Activated T-helper 1 cell treated with anti-CD3 and anti-CD28 coated beads, Interleukin-12 subunit alpha, Interleukin-12 subunit beta, Interleukin-2, Interleukin-4 antibody, amounts not matched to agents 30 ng/mL and 10 ng/mL and 1 ng/mL, durations not matched to agents 14 hours and 24 hours and 36 hours (primary cell): Measurements from ENCODE around the gene AJUBA. TPM values are rescaled to one million over a fixed set of nuclear protein-coding genes. Genes with fewer than 3 reads are reported as not detected.
A peak's percentile ranks its signal among the peaks of the same experiment; 100 is the strongest.

ENCODE experiments used
- DNase-seq: peaks from one replicate; pipeline ENCODE4 v3.0.0; 2021; ENCODE audit warnings: low spot score
- H3K27ac Mint-ChIP-seq: one replicate; pipeline ENCODE4 v1.8.0; 2021; ENCODE audit warnings: mild to moderate bottlenecking, mixed read lengths
- H3K27me3 Mint-ChIP-seq: one replicate; pipeline ENCODE4 v1.8.0; 2022; ENCODE audit warnings: mild to moderate bottlenecking, moderate library complexity, mixed read lengths; ENCODE audit not compliant: insufficient read depth
- H3K36me3 Mint-ChIP-seq: one replicate; pipeline ENCODE4 v1.8.0; 2021; ENCODE audit warnings: low read depth, mixed read lengths
- H3K4me1 Mint-ChIP-seq: one replicate; pipeline ENCODE4 v1.8.0; 2021; ENCODE audit warnings: low read depth, mixed read lengths
- H3K4me3 Mint-ChIP-seq: one replicate; pipeline ENCODE4 v1.8.0; 2021; ENCODE audit warnings: mild to moderate bottlenecking, moderate library complexity, mixed read lengths
- H3K9me3 Mint-ChIP-seq: one replicate; pipeline ENCODE4 v1.8.0; 2021; ENCODE audit warnings: mixed read lengths
- intact Hi-C: fragments of 100-400 bp; cut with micrococcal nuclease; formaldehyde crosslinking; loops from one replicate; pipeline ENCODE4 v1.15.1; 2024
- total RNA-seq: library from RNA; stranded (reverse); gene quantifications from 2 replicates; pipeline ENCODE4 v1.2.3, GENCODE V29; 2022

The AJUBA gene
- total RNA-seq, 1 donor from 2014 or later, result 2.7 TPM

- Mint-ChIP-seq H3K4me1 (peaks cover 17% of the 10 kb centered on the region), H3K27me3 (no peaks in the 10 kb centered on the region), H3K27ac (no peak overlapping the region), H3K9me3 (no peaks in the 10 kb centered on the region), H3K36me3 (peaks cover 5% of the 10 kb centered on the region), H3K4me3 (no peak overlapping the region)
- DNase-seq, result no peak
- intact Hi-C loops, result no loop called here
Observed at GRCh38 chr14:22932146-22932545, 50.2 kb downstream of the AJUBA start.

GRCh38 chr14:22929961-22930364 is 52.4 kb downstream of the AJUBA start:
- H3K4me3 Mint-ChIP-seq, result no peak overlapping the region
- no peaks in the 10 kb centered on the region for H3K9me3 Mint-ChIP-seq
- H3K4me1 Mint-ChIP-seq, result peaks cover 32% of the 10 kb centered on the region

GRCh38 chr14:22929104-22929960 is 53.0 kb downstream of the AJUBA start, which contains the start of gene PRMT5:
Gene PRMT5, minus strand, starts transcription at chr14:22929376. Its CDS starts 15 bp downstream, at chr14:22929361.
- H3K9me3 Mint-ChIP-seq, result no peaks in the 10 kb centered on the region
- H3K4me1 Mint-ChIP-seq, result peaks cover 32% of the 10 kb centered on the region
- peaks cover 26% of the 10 kb centered on the region for H3K36me3 Mint-ChIP-seq
- H3K27ac Mint-ChIP-seq, result no peak within 1 kb of the TSS
- no peak within 1 kb of the TSS for H3K4me3 Mint-ChIP-seq
- peak; percentile 95 for DNase-seq
- no peaks in the 10 kb centered on the region for H3K27me3 Mint-ChIP-seq
- intact Hi-C loops, result loop anchor here (1.0 kb wide), 9 partner anchors 10 to 392 kb away; partner anchors contain the start of genes ACIN1, C14orf119, HAUS4 and PABPN1

More at GRCh38 chr14:22929961-22930364, 52.4 kb downstream of the AJUBA start:
- Mint-ChIP-seq H3K36me3 (peaks cover 20% of the 10 kb centered on the region), H3K27me3 (no peaks in the 10 kb centered on the region), H3K27ac (no peak overlapping the region)
- intact Hi-C loops, result loop anchor here (1.0 kb wide), 11 partner anchors 11 to 391 kb away; partner anchors contain the start of genes ACIN1, C14orf119, HAUS4 and PABPN1
- no peak for DNase-seq

GRCh38 chr14:22928237-22929103 is 53.9 kb downstream of the AJUBA start:
- intact Hi-C loops, result loop anchor here (1.0 kb wide), 10 partner anchors 9 to 1472 kb away; partner anchors contain the start of genes ACIN1, C14orf119, CHD8 and HAUS4
- peaks cover 32% of the 10 kb centered on the region for H3K36me3 Mint-ChIP-seq
- DNase-seq, result no peak

GRCh38 chr14:22926316-22926715 is 56.0 kb downstream of the AJUBA start:
- Mint-ChIP-seq H3K27ac (no peak overlapping the region), H3K9me3 (no peaks in the 10 kb centered on the region), H3K27me3 (no peaks in the 10 kb centered on the region), H3K4me3 (no peak overlapping the region), H3K4me1 (peaks cover 34% of the 10 kb centered on the region), H3K36me3 (peaks cover 42% of the 10 kb centered on the region)
- intact Hi-C loops, result no loop called here
- no peak for DNase-seq

More at GRCh38 chr14:22928237-22929103, 53.9 kb downstream of the AJUBA start:
- no peaks in the 10 kb centered on the region for H3K27me3 Mint-ChIP-seq
- no peaks in the 10 kb centered on the region for H3K9me3 Mint-ChIP-seq
- no peak overlapping the region for H3K27ac Mint-ChIP-seq
- H3K4me1 Mint-ChIP-seq, result peaks cover 32% of the 10 kb centered on the region
- no peak overlapping the region for H3K4me3 Mint-ChIP-seq

- Mint-ChIP-seq H3K9me3 (no peaks in the 10 kb centered on the region), H3K27ac (no peak overlapping the region), H3K27me3 (no peaks in the 10 kb centered on the region), H3K36me3 (peaks cover 49% of the 10 kb centered on the region), H3K4me1 (peaks cover 42% of the 10 kb centered on the region), H3K4me3 (no peak overlapping the region)
- DNase-seq, result no peak
- intact Hi-C loops, result no loop called here
Observed at GRCh38 chr14:22925513-22925912, 56.8 kb downstream of the AJUBA start.

- Mint-ChIP-seq H3K4me1 (peaks cover 59% of the 10 kb centered on the region), H3K4me3 (no peak overlapping the region), H3K27ac (no peak overlapping the region), H3K27me3 (peaks cover 4% of the 10 kb centered on the region), H3K9me3 (no peaks in the 10 kb centered on the region), H3K36me3 (peaks cover 61% of the 10 kb centered on the region)
- no peak for DNase-seq
- intact Hi-C loops, result no loop called here
Observed at GRCh38 chr14:22923746-22924145, 58.6 kb downstream of the AJUBA start.

- peaks cover 4% of the 10 kb centered on the region for H3K27me3 Mint-ChIP-seq
- intact Hi-C loops, result no loop called here
- H3K4me1 Mint-ChIP-seq, result peaks cover 54% of the 10 kb centered on the region
- no peak for DNase-seq
- no peak overlapping the region for H3K4me3 Mint-ChIP-seq
- peaks cover 63% of the 10 kb centered on the region for H3K36me3 Mint-ChIP-seq
- H3K27ac Mint-ChIP-seq, result no peak overlapping the region
- H3K9me3 Mint-ChIP-seq, result no peaks in the 10 kb centered on the region
Observed at GRCh38 chr14:22922294-22922693, 60.1 kb downstream of the AJUBA start.

Other genes with a start within 250 kb of the AJUBA start
- gene OXA1L, start 215.9 kb downstream of the AJUBA start, total RNA-seq, result 125 and 127 TPM in 2 replicates
- gene SLC7A7, start 167.1 kb downstream of the AJUBA start, total RNA-seq, result 0.61 TPM in 1 of 2 replicates, not detected in the other
- 187 and 196 TPM in 2 replicates for gene MRPL52, start 152.7 kb downstream of the AJUBA start, total RNA-seq
- 1.5 and 2.6 TPM in 2 replicates for gene MMP14, start 146.0 kb downstream of the AJUBA start, total RNA-seq
- 44.6 and 46.0 TPM in 2 replicates for gene LRP10, start 110.8 kb downstream of the AJUBA start, total RNA-seq
- gene REM2, start 99.3 kb downstream of the AJUBA start, total RNA-seq, result 0.39 TPM in 1 of 2 replicates, not detected in the other
- gene RBM23, start 63.4 kb downstream of the AJUBA start, total RNA-seq, result 86.4 and 90.5 TPM in 2 replicates
- 174 and 180 TPM in 2 replicates for gene PRMT5, start 53.2 kb downstream of the AJUBA start, total RNA-seq
- 52.4 and 56.4 TPM in 2 replicates for gene HAUS4, start 25.5 kb downstream of the AJUBA start, total RNA-seq
- 6.3 and 7.2 TPM in 2 replicates for gene C14orf93, start 27.6 kb upstream of the AJUBA start, total RNA-seq
- gene PSMB5, start 52.3 kb upstream of the AJUBA start, total RNA-seq, result 144 and 148 TPM in 2 replicates
- gene PSMB11, start 59.7 kb upstream of the AJUBA start, total RNA-seq, result not detected in 2 replicates
- 1.0 and 1.2 TPM in 2 replicates for gene CDH24, start 75.0 kb upstream of the AJUBA start, total RNA-seq
- gene ACIN1, start 112.6 kb upstream of the AJUBA start, total RNA-seq, result 221 and 225 TPM in 2 replicates
- gene C14orf119, start 113.0 kb upstream of the AJUBA start, total RNA-seq, result 49.7 and 55.6 TPM in 2 replicates
- gene CIROP, start 122.4 kb upstream of the AJUBA start, total RNA-seq, result not detected in 2 replicates
- not detected in 2 replicates for gene CEBPE, start 136.7 kb upstream of the AJUBA start, total RNA-seq
- gene SLC7A8, start 201.1 kb upstream of the AJUBA start, total RNA-seq, result not detected in 2 replicates